GM18502 (cell line): ENCODE measurements around the gene IGF1.
"Not testable (repeated sequence)": the region's sequence is repeated elsewhere in the genome, so short reads cannot be mapped to it uniquely, and the experiment has no call there.

ENCODE experiments used
- ATAC-seq: cut with Tn5 transposase; IDR thresholded peaks from one replicate; pipeline ENCODE4 v1.9.1; 2021; ENCODE audit warnings: mild to moderate bottlenecking; ENCODE audit not compliant: unreplicated experiment, poor library complexity

IGF1 gene

GRCh38 chr12:102399653-102400052 lies 80.7 kb downstream of the IGF1 start:
- ATAC-seq, result no peak

- ATAC-seq, result no peak
Measured at GRCh38 chr12:102396276-102396675, 84.1 kb downstream of the IGF1 start.

DNA sequence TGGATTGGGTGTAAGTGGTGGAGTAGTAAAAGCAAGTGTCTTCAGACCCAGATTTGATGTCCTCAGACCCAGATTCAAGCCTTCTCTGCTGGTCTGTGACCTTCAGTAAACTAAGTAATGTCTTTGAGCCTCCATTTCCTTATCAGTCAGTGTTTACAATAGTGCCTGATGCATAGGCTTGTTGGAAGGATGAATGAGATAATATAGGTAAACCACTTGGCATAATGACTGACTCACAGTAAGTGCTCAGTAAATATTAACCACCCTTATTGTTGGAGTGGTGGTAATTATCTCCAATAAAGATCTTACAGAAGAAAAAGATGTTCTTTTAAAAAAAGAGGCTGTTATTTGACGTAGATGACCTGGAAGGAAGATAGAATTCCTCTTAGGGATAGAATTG lies 86.2 kb downstream of the IGF1 start:
- no peak for ATAC-seq

DNA sequence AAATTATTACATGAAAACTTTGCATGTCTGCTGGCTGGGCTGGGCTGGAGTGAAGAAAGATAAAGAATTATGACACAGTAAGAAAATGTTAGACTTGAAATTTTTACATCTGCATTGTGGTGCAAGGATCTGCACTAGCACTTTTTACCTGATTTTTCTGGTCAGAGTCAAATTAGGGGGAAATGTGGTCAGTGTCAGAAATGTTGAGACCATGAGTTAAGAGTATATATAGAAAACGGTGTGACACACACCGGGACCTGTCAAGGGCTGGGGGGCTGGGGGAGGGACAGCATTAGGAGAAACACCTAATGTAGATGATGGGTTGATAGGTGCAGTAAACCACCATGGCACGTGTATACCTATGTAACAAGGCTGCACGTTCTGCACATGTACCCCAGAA lies 90.3 kb downstream of the IGF1 start:
- ATAC-seq, result no peak

GRCh38 chr12:102388469-102388868 lies 91.9 kb downstream of the IGF1 start:
- ATAC-seq, result no peak

GRCh38 chr12:102385343-102385742 lies 95.0 kb downstream of the IGF1 start:
- ATAC-seq, result no peak

- no peak for ATAC-seq
Measured at GRCh38 chr12:102379346-102380162, 100.8 kb downstream of the IGF1 start.

GRCh38 chr12:102376781-102377180 lies 103.6 kb downstream of the IGF1 start:
- no peak for ATAC-seq

GRCh38 chr12:102376181-102376747 lies 104.1 kb downstream of the IGF1 start:
- ATAC-seq, result no peak

- no peak for ATAC-seq
Measured at GRCh38 chr12:102374190-102374589, 106.2 kb downstream of the IGF1 start.

DNA sequence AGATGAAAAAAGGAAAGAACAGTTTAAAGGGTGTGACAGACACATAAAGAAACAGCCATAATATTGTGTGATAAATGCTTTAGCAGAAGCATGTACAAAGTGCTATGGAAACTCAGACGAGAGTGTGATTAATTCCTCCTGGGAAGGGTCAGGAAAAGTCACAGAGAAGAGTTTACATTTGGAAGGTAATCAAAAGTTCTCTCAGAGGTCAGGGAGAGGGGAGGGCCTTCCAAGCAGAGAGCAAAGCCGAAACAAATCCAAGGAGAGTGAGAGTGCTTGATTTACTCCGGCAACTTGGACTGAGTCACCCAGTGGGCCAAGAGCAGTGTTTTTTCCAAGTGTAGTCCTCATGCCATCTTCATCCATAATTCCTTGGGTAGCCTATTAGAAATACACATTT lies 108.3 kb downstream of the IGF1 start:
- no peak for ATAC-seq

DNA sequence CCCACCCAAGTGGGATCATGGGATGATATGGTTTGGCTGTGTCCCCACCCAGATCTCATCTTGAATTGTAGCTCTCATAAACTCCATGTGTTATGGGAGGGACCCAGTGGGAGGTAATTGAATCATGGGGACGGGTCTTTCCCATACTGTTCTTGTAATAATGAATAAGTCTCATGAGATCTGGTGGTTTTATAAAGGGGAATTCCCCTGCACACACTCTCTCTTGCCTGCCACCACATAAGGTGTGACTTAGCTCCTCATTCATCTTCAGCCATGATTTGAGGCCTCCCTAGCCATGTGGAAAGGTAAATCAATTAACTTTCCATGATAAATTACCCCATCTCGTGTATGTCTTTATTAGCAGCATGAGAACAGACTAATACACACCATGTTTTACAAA lies 109.2 kb downstream of the IGF1 start:
- ATAC-seq, result no peak

- no peak for ATAC-seq
Measured at GRCh38 chr12:102369876-102370275, 110.5 kb downstream of the IGF1 start.

GRCh38 chr12:102365365-102365764 lies 115.0 kb downstream of the IGF1 start:
- ATAC-seq, result no peak

DNA sequence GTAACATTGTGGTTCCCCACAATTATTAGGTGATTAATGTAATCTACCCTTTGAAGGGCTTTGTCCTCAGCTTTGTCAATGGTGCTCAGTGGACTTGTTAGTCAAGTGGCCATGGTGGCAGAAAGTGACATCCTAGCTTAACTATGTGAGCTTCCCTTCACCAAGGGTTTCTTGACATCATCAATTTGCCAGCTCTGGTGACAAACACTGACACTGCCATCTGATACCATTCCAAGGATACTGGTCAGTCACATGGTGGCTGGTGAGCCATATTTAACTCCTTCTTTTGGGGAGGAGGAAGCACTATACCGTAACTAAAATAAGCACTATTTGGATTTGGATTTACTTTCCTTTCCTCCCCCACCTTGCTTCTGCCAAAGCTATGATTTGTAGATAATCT lies 115.7 kb downstream of the IGF1 start:
- no peak for ATAC-seq

DNA sequence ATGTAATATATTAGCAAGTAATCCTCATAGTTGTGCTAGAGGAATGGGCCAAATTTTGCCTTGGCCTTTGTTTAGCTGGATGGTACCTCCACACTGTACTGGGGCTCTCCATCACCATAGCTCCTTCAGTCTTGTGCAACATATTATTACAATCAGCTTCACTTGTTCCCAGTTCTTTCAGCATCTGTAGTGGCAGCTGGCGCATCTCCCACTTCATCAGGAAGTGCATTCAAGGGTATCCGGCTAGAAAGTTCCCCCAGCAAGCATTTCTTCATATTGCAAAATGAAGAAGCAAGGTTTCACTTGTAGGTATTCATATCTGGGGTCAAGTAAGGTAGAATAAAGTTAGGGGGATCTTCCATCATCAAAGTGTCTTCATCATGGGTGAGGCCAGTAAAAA lies 123.7 kb downstream of the IGF1 start:
- ATAC-seq, result no peak

- not testable (repeated sequence) for ATAC-seq
Measured at GRCh38 chr12:102354281-102354680, 126.1 kb downstream of the IGF1 start.

GRCh38 chr12:102351322-102351721 lies 129.0 kb downstream of the IGF1 start:
- ATAC-seq, result no peak

GRCh38 chr12:102350070-102350469 lies 130.3 kb downstream of the IGF1 start:
- ATAC-seq, result no peak

- ATAC-seq, result no peak
Measured at GRCh38 chr12:102349079-102349478, 131.3 kb downstream of the IGF1 start.

DNA sequence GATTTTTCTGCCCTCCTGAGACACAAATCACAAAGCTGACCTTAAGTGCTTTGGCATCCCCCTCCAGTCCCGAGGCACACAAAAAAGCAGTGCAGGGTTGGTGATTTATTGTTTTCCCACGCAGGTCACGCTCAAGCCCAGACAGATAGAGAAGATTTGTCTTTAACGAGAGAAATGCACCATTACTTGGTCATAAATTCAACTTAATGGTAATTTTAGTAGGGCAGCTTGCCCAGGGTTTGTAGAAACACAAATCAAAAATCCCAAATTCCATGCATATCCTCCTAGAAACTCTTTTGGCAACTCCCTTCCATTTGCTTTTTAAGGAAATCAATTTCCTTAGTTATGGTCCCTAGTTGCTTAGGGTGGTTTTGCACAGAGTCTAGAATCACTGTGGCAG lies 132.6 kb downstream of the IGF1 start:
- ATAC-seq, result no peak
